HepG2 (cell line): Measurements from ENCODE around the gene SEMA5B.

Experiments
- ATF3 ChIP-seq: sonication (generic); formaldehyde crosslinking; IDR thresholded peaks from 2 replicates; pipeline ENCODE4 v1.4.0; 2020; ENCODE audit warnings: missing genetic modification reagents
- CTCF ChIP-seq: sonication (generic); formaldehyde crosslinking; IDR thresholded peaks from 2 replicates; pipeline ENCODE4 v1.5.0; 2020; ENCODE audit warnings: mild to moderate bottlenecking, missing genetic modification reagents, moderate library complexity
- POLR2A ChIP-seq, 2 experiments: IDR thresholded peaks; 2 replicates each; pipeline ENCODE4 v1.6.1; 2011; ENCODE audit warnings: low read depth in 2 of 2, low read length in 2 of 2, mild to moderate bottlenecking in 1 of 2, moderate library complexity in 1 of 2; ENCODE audit not compliant: insufficient read depth in 1 of 2
- RAD21 ChIP-seq: fragments of 450-650 bp; formaldehyde crosslinking; IDR thresholded peaks from 2 replicates; pipeline ENCODE4 v1.5.0; 2020; ENCODE audit warnings: mild to moderate bottlenecking
- SALL2 ChIP-seq: sonication (generic); formaldehyde crosslinking; IDR thresholded peaks from 2 replicates; pipeline ENCODE4 v1.8.1; 2023; ENCODE audit warnings: mild to moderate bottlenecking, missing genetic modification reagents, inconsistent platforms
- YY1 ChIP-seq: IDR thresholded peaks from 2 replicates; pipeline ENCODE4 v1.6.1; 2011; ENCODE audit warnings: low read length, low read depth, moderate library complexity, mild to moderate bottlenecking; ENCODE audit not compliant: insufficient read depth, insufficient replicate concordance
- ZFAT ChIP-seq: sonication (generic); formaldehyde crosslinking; conservative IDR thresholded peaks from 2 replicates; pipeline ENCODE4 v1.8.1; 2023; ENCODE audit warnings: missing genetic modification reagents, inconsistent platforms
- ZNF12 ChIP-seq: sonication (generic); formaldehyde crosslinking; IDR thresholded peaks from 2 replicates; pipeline ENCODE4 v1.5.0; 2020; ENCODE audit warnings: missing genetic modification reagents
- ZZZ3 ChIP-seq: sonication (generic); formaldehyde crosslinking; IDR thresholded peaks from 2 replicates; pipeline ENCODE4 v1.4.0; 2020; ENCODE audit warnings: missing genetic modification reagents, mild to moderate bottlenecking, borderline replicate concordance
- TF ChIP-seq, protein P1 (sequence below): sonication (generic); formaldehyde crosslinking; IDR thresholded peaks from 2 replicates; pipeline ENCODE4 v1.8.0; 2023; ENCODE audit warnings: mild to moderate bottlenecking, missing genetic modification reagents

- TF ChIP-seq ZZZ3 (CRISPR knock-in tag) (no peak), SALL2 (no peak), CTCF (CRISPR knock-in tag) (no peak), RAD21 (no peak), ZFAT (CRISPR knock-in tag) (no peak), ATF3 (CRISPR knock-in tag) (no peak), POLR2A (IDR thresholded peaks at IDR 0.05; ENCODE audit: insufficient read depth in 1 of 2, low read depth in 2 of 2, low read length in 2 of 2) (no peak), ZNF12 (no peak), YY1 (no peak)
- TF ChIP-seq, protein P1, sequence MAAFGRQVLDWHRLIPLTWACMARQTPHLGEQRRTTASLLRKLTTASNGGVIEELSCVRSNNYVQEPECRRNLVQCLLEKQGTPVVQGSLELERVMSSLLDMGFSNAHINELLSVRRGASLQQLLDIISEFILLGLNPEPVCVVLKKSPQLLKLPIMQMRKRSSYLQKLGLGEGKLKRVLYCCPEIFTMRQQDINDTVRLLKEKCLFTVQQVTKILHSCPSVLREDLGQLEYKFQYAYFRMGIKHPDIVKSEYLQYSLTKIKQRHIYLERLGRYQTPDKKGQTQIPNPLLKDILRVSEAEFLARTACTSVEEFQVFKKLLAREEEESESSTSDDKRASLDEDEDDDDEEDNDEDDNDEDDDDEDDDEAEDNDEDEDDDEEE (CRISPR knock-in tag) = no peak
Observed at GRCh38 chr3:122984007-122984406, 43.6 kb downstream of the SEMA5B start.
